HTERT RPE-1 (cell line): Measurements from ENCODE around the gene OVOL3.

Experiments
- in situ Hi-C: fragments of 300-500 bp; cut with MboI; formaldehyde crosslinking; loops from 4 replicates; pipeline ENCODE4 v1.14.3; 2020; ENCODE audit warnings: low sequenced_read_pairs

The OVOL3 gene

GRCh38 chr19:36160821-36161596 is 50.1 kb downstream of the OVOL3 start:
- in situ Hi-C loops: no loop called here
